Eye (tissue), 1 donor: ENCODE results near the gene COL4A1.
"Not testable (repeated sequence)": the region's sequence is repeated elsewhere in the genome, so short reads cannot be mapped to it uniquely, and the experiment has no call there.

Experiments
- DNase-seq: peaks from one replicate; pipeline ENCODE4 v3.0.0-alpha.2; 2015

Gene COL4A1

DNA sequence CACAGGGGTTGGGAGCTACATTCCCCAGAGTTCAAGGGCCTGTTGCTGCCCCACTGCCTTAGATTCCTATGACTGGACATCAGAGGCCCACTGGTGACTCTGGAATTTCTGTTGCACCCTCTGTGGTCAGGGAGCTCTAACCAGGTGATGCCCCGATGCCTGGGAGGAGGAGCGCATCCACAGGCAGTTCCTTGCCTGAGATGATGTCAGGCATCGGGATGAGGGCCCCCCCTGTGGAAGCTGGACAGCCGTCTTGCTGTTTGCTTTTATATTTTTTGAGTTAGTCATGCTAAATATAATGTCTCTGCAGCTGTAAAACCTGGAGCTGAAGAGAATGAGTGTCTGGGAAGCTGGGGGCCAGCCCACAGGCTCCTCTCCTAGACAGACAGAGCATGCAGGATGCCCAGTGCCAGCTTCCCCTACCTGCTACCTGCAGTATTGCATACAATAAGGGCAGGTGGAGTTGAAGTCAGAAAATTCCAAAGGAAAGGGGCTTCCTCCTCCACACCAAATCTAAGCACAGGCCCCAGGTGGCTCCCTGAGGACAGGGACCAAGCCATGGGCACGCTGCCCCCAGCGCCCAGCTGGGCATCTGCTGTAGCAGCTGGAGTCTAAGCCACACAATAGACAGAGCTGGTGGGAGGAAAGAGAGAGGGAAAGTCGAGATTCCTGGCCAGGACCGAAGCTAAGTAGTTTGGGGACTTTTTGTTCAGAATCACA lies 16.4 kb upstream of the COL4A1 start:
- no peak for DNase-seq

DNA sequence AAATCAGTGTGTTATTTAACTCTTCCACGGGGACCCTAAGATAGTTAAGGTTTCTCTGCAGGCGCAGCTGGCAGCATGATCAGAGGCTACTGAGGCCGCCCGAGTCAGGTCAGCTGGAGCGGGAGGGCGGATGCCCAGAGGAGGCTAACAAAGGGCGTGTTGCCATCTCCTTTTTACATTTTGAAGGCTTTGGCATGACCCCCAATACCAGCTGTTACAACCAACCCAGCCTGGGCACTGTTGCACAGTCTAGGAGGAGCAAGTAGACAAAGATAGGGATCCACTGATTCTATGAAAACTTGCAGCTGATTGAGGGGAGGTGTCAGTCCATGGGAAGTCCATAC lies 15.8 kb upstream of the COL4A1 start:
- DNase-seq, result no peak

- DNase-seq, result no peak
Observed at GRCh38 chr13:110322126-110322827, 15.3 kb upstream of the COL4A1 start.

DNA sequence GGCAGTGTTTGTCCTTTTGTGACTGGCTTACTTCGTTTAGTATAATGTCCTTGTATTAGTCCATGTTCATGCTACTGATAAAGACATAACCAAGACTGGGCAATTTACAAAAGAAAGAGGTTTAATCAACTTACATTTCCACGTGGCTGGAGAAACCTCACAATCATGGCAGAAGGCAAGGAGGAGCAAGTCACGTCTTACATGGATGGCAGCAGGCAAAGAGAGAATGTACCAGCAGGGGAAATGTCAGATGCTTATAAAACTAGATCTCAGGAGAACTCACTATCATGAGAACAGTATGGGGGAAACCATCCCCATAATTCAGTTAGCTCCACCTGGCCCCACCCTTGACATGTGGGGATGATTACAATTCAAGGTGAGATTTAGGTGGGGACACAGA lies 14.6 kb upstream of the COL4A1 start:
- not testable (repeated sequence) for DNase-seq

GRCh38 chr13:110320645-110321044 lies 13.7 kb upstream of the COL4A1 start:
- no peak for DNase-seq

DNA sequence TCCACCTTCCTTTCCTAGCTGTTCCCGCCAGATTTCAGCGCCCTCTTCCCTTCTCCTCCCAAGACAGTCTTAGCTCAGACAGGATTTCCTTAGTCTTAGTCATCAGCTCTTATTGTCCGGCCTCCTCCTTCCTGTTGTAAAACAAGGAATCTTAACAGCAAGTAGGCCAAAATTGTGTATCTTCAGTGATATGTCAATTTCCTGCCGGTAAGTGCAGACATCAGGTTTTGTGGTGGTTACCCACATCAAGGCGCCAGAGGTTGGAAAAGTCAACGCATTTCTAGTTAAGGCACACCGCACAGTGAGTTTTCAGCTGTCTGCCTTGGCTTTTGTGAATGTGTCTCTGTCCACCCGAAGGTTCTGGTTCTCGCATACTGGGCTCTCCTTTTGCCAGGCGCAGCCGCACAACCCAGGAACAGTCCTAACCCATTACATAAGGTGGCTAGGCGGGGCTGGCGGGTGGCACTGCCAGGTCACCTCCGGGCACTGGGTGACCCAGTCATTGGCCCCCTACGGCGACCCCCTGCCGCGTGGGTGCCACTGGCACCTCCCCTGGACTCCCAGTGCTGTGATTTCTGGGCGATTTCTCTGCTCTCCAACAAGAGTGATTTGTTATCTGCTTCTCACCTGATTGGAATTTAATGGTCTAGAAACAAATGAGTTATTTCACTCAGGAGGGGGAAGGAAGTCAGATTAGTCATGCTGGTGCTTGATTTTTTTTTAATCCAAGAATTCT lies 13.0 kb upstream of the COL4A1 start:
- no peak for DNase-seq

DNA sequence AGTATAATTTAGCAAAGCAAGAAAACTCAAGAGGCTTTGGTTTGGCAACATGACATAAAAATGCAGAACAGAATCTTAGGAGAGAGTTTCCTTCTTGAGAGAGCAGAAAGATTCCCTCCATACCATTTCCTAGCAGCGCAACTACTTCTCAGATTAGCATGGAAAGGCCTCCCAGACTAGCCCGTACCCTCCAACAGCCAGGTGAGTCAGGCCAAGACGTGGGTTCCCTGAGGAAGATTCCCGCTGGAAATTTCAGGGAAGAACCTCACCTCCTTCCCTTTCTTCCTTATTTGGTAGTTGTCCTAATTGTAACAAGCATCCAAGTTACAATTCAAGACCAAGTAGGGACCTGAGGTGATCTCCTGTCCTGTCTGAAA lies 12.4 kb upstream of the COL4A1 start:
- no peak for DNase-seq

- no peak for DNase-seq
Observed at GRCh38 chr13:110318920-110319319, 12.0 kb upstream of the COL4A1 start.

GRCh38 chr13:110317496-110318195 lies 10.7 kb upstream of the COL4A1 start:
- DNase-seq, result no peak

- no peak for DNase-seq
Observed at GRCh38 chr13:110317093-110317492, 10.1 kb upstream of the COL4A1 start.

DNA sequence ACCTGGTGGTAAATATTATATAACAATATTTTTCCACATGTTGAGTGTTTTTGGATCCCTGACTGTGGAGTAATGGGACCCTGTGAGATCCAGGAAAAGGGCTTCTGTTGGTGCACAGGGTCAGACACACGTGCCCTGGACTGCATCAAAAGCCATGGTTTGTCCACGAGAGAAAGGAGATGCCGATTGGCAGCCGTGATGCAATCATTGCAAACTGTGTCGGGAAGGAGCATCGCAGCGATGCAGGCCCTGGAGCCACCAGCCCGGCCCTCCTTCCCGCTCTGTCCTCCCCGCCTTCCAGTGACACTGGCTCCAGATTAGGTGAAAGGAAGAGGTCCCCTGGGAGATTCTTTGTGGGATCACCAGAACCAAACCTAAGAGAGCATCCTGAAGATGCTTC lies 9.2 kb upstream of the COL4A1 start:
- no peak for DNase-seq

DNA sequence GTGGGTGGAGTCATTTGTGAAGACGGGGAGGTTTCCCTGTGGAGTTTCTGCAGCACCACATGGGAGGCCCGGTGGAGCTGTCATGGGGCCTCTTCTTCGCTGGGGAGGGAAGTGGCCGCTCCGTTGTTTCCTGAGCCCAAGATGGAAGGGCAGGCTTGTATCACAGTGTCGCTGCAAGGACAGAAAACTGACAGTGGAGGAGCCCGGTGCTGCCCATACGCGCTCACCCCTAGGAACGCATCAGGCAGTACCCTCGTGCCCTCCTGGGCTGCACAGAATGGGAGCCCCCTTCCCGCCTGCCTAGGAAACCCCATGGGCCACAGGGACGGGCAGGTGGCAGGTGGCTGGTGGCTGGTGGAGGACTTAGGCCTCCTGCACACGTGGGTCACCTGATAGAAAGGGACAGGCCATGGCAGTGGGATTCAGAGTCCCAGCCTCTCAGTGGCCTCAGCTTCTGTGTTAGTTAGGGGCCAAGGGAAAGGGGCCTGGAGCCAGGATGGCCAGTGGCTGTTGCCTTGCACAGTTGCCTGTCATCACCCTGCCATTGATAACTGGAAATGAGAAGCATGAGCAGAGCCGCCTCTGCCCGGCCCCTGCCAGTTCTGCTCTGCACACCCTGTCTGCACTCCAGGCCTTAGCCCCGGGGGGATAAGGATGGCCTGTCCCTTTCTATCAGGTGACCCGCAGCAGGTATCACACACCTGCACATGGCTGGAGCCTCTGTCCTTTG lies 7.7 kb upstream of the COL4A1 start:
- DNase-seq, result no peak

- not testable (repeated sequence) for DNase-seq
Observed at GRCh38 chr13:110313733-110314132, 6.8 kb upstream of the COL4A1 start.

- DNase-seq, result not testable (repeated sequence)
Observed at GRCh38 chr13:110313261-110313660, 6.3 kb upstream of the COL4A1 start.

GRCh38 chr13:110312339-110313031 lies 5.5 kb upstream of the COL4A1 start:
- DNase-seq, result no peak

- no peak for DNase-seq
Observed at GRCh38 chr13:110311443-110312338, 4.7 kb upstream of the COL4A1 start.

GRCh38 chr13:110310541-110311442 lies 3.8 kb upstream of the COL4A1 start:
- DNase-seq, result no peak

DNA sequence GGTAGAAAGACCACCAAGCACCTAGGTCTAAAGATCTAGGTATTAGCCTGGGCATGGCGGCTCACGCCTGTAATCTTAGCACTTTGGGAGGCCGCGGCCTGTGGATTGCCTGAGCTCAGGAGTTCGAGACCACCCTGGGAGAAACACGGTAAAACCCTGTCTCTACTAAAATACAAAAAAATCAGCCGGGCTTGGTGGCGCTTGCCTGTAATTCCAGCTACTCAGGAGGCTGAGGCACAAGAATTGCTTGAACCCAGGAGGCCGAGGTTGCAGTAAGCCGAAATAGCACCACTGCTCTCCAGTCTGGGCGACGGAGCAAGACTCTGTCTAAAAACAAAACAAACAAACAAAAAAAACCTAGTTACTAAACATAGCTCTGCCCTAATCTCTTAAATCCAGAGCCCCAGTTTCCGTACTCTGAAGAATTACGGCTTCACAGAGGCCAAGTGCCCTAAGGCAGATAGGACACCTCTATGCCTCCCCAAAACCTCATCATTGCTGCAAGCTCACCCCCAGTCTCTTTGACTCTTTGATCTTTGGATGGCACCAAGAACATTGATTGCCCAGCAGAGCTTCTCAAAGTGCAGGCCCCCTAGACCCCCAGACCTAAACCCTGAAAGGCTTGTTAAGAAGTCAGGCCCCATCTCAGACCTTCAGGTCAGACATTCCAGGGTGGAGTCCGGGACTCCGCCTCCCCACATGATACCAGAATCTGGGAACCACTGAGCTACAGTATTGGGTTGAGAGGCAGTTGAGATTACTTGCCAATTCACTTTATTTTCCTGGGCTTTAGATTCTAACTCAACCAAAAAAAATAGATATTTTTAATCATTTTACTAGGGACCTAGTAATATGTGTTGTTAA lies 2.9 kb upstream of the COL4A1 start:
- no peak for DNase-seq
